CD4-positive, alpha-beta T cell (primary cell): ENCODE measurements around the gene SNX8. TPM values are rescaled to one million over a fixed set of nuclear protein-coding genes. Genes with fewer than 3 reads are reported as not detected.

Experiments
- ATAC-seq: fragments of 200-7000 bp; cut with Tn5 transposase; one replicate; pipeline ENCODE4 v1.10.0; 2022; ENCODE audit warnings: mild to moderate bottlenecking; ENCODE audit not compliant: poor library complexity
- CTCF ChIA-PET: fragments of 350-600 bp; sonication (Branson Sonifier 250); formaldehyde crosslinking; loops from one replicate; lab custom pipeline; 2021; ENCODE audit warnings: antibody characterized with exemption, inconsistent platforms; lab: Charles Lee
- POLR2A ChIA-PET: fragments of 350-600 bp; sonication (Branson Sonifier 250); formaldehyde crosslinking; loops from one replicate; lab custom pipeline; 2021; ENCODE audit warnings: antibody characterized with exemption, inconsistent platforms; lab: Charles Lee
- DNase-seq, 14 experiments: peaks; one replicate each; pipeline ENCODE4 v3.0.0-alpha.2; 2013 to 2020; ENCODE audit warnings: mixed read lengths in 2 of 14
- H3K27ac ChIP-seq, 2 donors: one replicate each; pipeline versions ENCODE4 v1.5.1 to v1.7.0; 2013; ENCODE audit warnings: low read length in 2 of 2, low read depth in 1 of 2, mild to moderate bottlenecking in 1 of 2
- H3K27me3 ChIP-seq, 2 experiments: 1 replicate in 1 of 2; 2 replicates in 1 of 2; pipeline versions ENCODE4 v1.6.1 to v1.7.0; 2013; ENCODE audit warnings: low read length in 2 of 2, control low read depth in 1 of 2, mild to moderate bottlenecking in 1 of 2, moderate library complexity in 1 of 2; ENCODE audit not compliant: insufficient read depth in 2 of 2, control insufficient read depth in 1 of 2
- H3K36me3 ChIP-seq: one replicate; pipeline ENCODE4 v1.6.1; 2013; ENCODE audit warnings: low read length, control low read depth; ENCODE audit not compliant: insufficient read depth
- H3K4me1 ChIP-seq: one replicate; pipeline ENCODE4 v1.6.1; 2013; ENCODE audit warnings: low read length, control low read depth; ENCODE audit not compliant: insufficient read depth
- H3K4me3 ChIP-seq: one replicate; pipeline ENCODE4 v1.5.1; 2013; ENCODE audit warnings: mild to moderate bottlenecking, low read length, moderate library complexity
- H3K9me3 ChIP-seq, 2 experiments: 1 replicate in 1 of 2; 2 replicates in 1 of 2; pipeline versions ENCODE4 v1.6.1 to v1.7.0; 2013; ENCODE audit warnings: low read length in 2 of 2, mild to moderate bottlenecking in 2 of 2, control low read depth in 1 of 2, moderate library complexity in 1 of 2; ENCODE audit not compliant: control insufficient read depth in 1 of 2, insufficient read depth in 1 of 2
- H3K27ac Mint-ChIP-seq: one replicate; pipeline ENCODE4 v1.8.0; 2020; ENCODE audit warnings: mixed read lengths
- H3K27me3 Mint-ChIP-seq: one replicate; pipeline ENCODE4 v1.8.0; 2021; ENCODE audit warnings: mixed read lengths
- H3K36me3 Mint-ChIP-seq: one replicate; pipeline ENCODE4 v1.8.0; 2021; ENCODE audit warnings: low read depth, mixed read lengths
- H3K4me1 Mint-ChIP-seq: one replicate; pipeline ENCODE4 v1.8.0; 2021; ENCODE audit warnings: low read depth, mixed read lengths
- H3K4me3 Mint-ChIP-seq: one replicate; pipeline ENCODE4 v1.8.0; 2020; ENCODE audit warnings: mild to moderate bottlenecking, mixed read lengths
- H3K9me3 Mint-ChIP-seq: one replicate; pipeline ENCODE4 v1.8.0; 2020; ENCODE audit warnings: mixed read lengths
- CTCF ChIP-seq: fragments of 200-600 bp; IDR thresholded peaks from one replicate; pipeline ENCODE4 v1.8.0; 2022; ENCODE audit warnings: antibody characterized with exemption, mild to moderate bottlenecking
- intact Hi-C, 2 experiments: fragments of 100-400 bp; cut with DNase I in 1 of 2; cut with micrococcal nuclease in 1 of 2; formaldehyde crosslinking; loops; one replicate each; pipeline versions ENCODE4 v1.15.1 to v1.9.0; 2023 to 2025; cut with DNase I, micrococcal nuclease
- total RNA-seq, 174 experiments: library from RNA in 2 of 174; stranded (reverse) in 2 of 174; gene quantifications; one replicate each; pipeline ENCODE4 v1.2.3 and lab custom pipeline; 2021 to 2026

Gene SNX8
- total RNA-seq, 2 experiments from 2014 or later = 4.2 to 4.5 TPM

GRCh38 chr7:2289621-2290020 is 24.6 kb downstream of the SNX8 start:
- H3K4me1 ChIP-seq = no peaks in the 10 kb centered on the region
- ChIA-PET CTCF (no interaction called here), POLR2A (no interaction called here)
- Mint-ChIP-seq H3K9me3 (no peaks in the 10 kb centered on the region), H3K4me1 (no peaks in the 10 kb centered on the region), H3K36me3 (no peaks in the 10 kb centered on the region), H3K27me3 (no peaks in the 10 kb centered on the region), H3K4me3 (no peak overlapping the region), H3K27ac (no peak overlapping the region)
- H3K27me3 ChIP-seq = no peaks in the 10 kb centered on the region
- intact Hi-C loops = no loop called here
- peaks cover 0 to 5% of the 10 kb centered on the region in 2 experiments for H3K9me3 ChIP-seq
- no peaks in the 10 kb centered on the region for H3K36me3 ChIP-seq
- TF ChIP-seq CTCF = no peak
- DNase-seq = no peak
- no peak overlapping the region for H3K4me3 ChIP-seq
- no peak for ATAC-seq
- H3K27ac ChIP-seq = no peak overlapping the region

- Histone ChIP-seq H3K27ac (no peak overlapping the region), H3K4me3 (no peak overlapping the region), H3K36me3 (no peaks in the 10 kb centered on the region), H3K27me3 (no peaks in the 10 kb centered on the region), H3K4me1 (no peaks in the 10 kb centered on the region), H3K9me3 (peaks cover 0 to 5% of the 10 kb centered on the region in 2 experiments)
- no peak for TF ChIP-seq CTCF
- no peak for DNase-seq
- Mint-ChIP-seq H3K27me3 (no peaks in the 10 kb centered on the region), H3K36me3 (no peaks in the 10 kb centered on the region), H3K4me3 (no peak overlapping the region), H3K27ac (no peak overlapping the region), H3K4me1 (no peaks in the 10 kb centered on the region), H3K9me3 (no peaks in the 10 kb centered on the region)
- intact Hi-C loops = no loop called here
- CTCF ChIA-PET = no interaction called here
- ATAC-seq = no peak
- POLR2A ChIA-PET = no interaction called here
Observed at GRCh38 chr7:2289111-2289586, 25.1 kb downstream of the SNX8 start.

GRCh38 chr7:2288503-2288902 is 25.7 kb downstream of the SNX8 start:
- Histone ChIP-seq H3K36me3 (no peaks in the 10 kb centered on the region), H3K4me1 (no peaks in the 10 kb centered on the region), H3K27me3 (no peaks in the 10 kb centered on the region), H3K4me3 (no peak overlapping the region), H3K9me3 (peaks cover 0 to 5% of the 10 kb centered on the region in 2 experiments), H3K27ac (no peak overlapping the region)
- no peak for ATAC-seq
- H3K4me1 Mint-ChIP-seq = no peaks in the 10 kb centered on the region
- H3K27ac Mint-ChIP-seq = no peak overlapping the region
- DNase-seq = no peak
- intact Hi-C loops = no loop called here
- no peak for TF ChIP-seq CTCF
- H3K9me3 Mint-ChIP-seq = no peaks in the 10 kb centered on the region
- H3K4me3 Mint-ChIP-seq = no peak overlapping the region
- CTCF ChIA-PET = no interaction called here
- POLR2A ChIA-PET = no interaction called here
- H3K27me3 Mint-ChIP-seq = no peaks in the 10 kb centered on the region
- H3K36me3 Mint-ChIP-seq = no peaks in the 10 kb centered on the region
